Panc1 (cell line): ENCODE data around the gene TIMELESS.

Experiments
- SIN3A ChIP-seq: IDR thresholded peaks from 2 replicates; pipeline ENCODE4 v1.6.1; 2012; ENCODE audit warnings: low read depth, mild to moderate bottlenecking, low read length, moderate library complexity, borderline replicate concordance; ENCODE audit not compliant: insufficient read depth
- TCF7L2 ChIP-seq: IDR thresholded peaks from 2 replicates; pipeline ENCODE4 v1.6.1; 2011; ENCODE audit warnings: mild to moderate bottlenecking, low read depth, low read length, inconsistent platforms
- TF ChIP-seq, protein P1 (sequence below): fragments of 450-650 bp; IDR thresholded peaks from 2 replicates; pipeline ENCODE4 v1.5.1; 2017; ENCODE audit warnings: mild to moderate bottlenecking
- TF ChIP-seq, protein P2 (sequence below), 2 experiments: IDR thresholded peaks; 2 replicates each; pipeline ENCODE4 v1.6.1; 2011 to 2012; ENCODE audit warnings: low read depth in 2 of 2, control low read depth in 1 of 2, low read length in 1 of 2, mild to moderate bottlenecking in 1 of 2, moderate library complexity in 1 of 2; ENCODE audit not compliant: insufficient read depth in 1 of 2

DNA sequence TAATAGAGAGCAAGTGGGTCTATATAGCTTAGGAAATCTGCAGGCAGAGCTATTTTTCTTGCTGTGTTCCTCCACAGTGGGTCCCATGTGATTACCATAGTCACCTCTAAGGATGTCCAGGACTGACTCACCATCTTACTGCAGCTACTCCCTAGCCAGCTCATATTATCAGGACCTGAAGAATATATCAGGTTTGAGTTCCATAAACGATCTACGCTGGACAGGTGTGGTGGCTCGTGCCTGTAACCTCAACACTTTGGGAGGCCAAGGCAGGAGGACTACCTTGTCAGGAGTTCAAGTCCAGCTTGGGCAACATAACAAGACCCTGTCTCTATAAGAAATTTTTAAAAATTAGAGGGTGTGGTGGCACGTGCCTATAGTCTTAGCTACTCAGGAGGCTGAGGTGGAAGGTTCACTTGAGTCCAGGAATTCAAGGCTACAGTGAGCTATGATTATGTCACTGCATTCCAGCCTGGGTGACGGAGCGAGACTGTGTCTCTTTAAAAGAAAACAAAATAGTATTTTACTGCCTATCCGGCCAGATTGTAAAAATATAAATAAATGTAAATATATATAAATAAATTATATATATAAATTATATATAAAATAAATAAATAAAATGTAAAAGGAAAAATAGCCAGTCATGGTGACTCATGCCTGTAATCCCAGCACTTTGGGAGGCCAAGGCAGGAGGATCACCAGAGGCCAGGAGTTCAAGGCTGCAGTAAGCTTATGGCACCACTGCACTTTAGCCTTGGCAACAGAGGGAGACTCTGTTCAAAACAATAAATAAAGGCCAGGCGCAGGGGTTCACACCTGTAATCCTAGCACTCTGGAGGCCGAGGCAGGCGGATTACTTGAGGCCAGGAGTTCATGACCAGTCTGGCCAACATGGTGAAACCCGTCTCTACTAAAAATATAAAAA lies 12.3 kb upstream of the TIMELESS start:
- TF ChIP-seq, protein P1, sequence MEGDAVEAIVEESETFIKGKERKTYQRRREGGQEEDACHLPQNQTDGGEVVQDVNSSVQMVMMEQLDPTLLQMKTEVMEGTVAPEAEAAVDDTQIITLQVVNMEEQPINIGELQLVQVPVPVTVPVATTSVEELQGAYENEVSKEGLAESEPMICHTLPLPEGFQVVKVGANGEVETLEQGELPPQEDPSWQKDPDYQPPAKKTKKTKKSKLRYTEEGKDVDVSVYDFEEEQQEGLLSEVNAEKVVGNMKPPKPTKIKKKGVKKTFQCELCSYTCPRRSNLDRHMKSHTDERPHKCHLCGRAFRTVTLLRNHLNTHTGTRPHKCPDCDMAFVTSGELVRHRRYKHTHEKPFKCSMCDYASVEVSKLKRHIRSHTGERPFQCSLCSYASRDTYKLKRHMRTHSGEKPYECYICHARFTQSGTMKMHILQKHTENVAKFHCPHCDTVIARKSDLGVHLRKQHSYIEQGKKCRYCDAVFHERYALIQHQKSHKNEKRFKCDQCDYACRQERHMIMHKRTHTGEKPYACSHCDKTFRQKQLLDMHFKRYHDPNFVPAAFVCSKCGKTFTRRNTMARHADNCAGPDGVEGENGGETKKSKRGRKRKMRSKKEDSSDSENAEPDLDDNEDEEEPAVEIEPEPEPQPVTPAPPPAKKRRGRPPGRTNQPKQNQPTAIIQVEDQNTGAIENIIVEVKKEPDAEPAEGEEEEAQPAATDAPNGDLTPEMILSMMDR, result no peak
- TF ChIP-seq, protein P2, sequence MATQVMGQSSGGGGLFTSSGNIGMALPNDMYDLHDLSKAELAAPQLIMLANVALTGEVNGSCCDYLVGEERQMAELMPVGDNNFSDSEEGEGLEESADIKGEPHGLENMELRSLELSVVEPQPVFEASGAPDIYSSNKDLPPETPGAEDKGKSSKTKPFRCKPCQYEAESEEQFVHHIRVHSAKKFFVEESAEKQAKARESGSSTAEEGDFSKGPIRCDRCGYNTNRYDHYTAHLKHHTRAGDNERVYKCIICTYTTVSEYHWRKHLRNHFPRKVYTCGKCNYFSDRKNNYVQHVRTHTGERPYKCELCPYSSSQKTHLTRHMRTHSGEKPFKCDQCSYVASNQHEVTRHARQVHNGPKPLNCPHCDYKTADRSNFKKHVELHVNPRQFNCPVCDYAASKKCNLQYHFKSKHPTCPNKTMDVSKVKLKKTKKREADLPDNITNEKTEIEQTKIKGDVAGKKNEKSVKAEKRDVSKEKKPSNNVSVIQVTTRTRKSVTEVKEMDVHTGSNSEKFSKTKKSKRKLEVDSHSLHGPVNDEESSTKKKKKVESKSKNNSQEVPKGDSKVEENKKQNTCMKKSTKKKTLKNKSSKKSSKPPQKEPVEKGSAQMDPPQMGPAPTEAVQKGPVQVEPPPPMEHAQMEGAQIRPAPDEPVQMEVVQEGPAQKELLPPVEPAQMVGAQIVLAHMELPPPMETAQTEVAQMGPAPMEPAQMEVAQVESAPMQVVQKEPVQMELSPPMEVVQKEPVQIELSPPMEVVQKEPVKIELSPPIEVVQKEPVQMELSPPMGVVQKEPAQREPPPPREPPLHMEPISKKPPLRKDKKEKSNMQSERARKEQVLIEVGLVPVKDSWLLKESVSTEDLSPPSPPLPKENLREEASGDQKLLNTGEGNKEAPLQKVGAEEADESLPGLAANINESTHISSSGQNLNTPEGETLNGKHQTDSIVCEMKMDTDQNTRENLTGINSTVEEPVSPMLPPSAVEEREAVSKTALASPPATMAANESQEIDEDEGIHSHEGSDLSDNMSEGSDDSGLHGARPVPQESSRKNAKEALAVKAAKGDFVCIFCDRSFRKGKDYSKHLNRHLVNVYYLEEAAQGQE (IDR thresholded peaks at IDR 0.05; ENCODE audit: insufficient read depth in 1 of 2, low read depth in 2 of 2, low read length in 1 of 2), result no peak
- no peak for TF ChIP-seq SIN3A
- TF ChIP-seq TCF7L2, result no peak
